Heart left ventricle (tissue), 16 donors: ENCODE results near the gene WDR11. TPM values are rescaled to one million over a fixed set of nuclear protein-coding genes. Genes with fewer than 3 reads are reported as not detected.

ENCODE experiments used
- ATAC-seq, 4 donors: fragments of 200-7000 bp; cut with Tn5 transposase; one replicate each; pipeline ENCODE4 v1.9.1; 2020 to 2022; ENCODE audit warnings: moderate library complexity in 4 of 4, mild to moderate bottlenecking in 3 of 4, moderate number of reproducible peaks in 1 of 4
- DNase-seq, 5 donors: peaks; one replicate each; pipeline ENCODE4 v3.0.0-alpha.2; 2020
- H3K27ac ChIP-seq, 12 donors: fragments of 200-600 bp; sonication (generic) in 4 of 12; one replicate each; pipeline versions ENCODE4 v1.5.0 to v1.8.0; 2016 to 2022; ENCODE audit warnings: mild to moderate bottlenecking in 2 of 12
- H3K27me3 ChIP-seq, 9 donors: fragments of 200-600 bp; sonication (generic) in 2 of 9; one replicate each; pipeline versions ENCODE4 v1.5.1 to v1.8.0; 2016 to 2022; ENCODE audit warnings: mild to moderate bottlenecking in 3 of 9
- H3K36me3 ChIP-seq, 9 donors: fragments of 200-600 bp; sonication (generic) in 2 of 9; one replicate each; pipeline versions ENCODE4 v1.5.0 to v1.8.0; 2018 to 2022; ENCODE audit warnings: mild to moderate bottlenecking in 2 of 9
- H3K4me1 ChIP-seq, 12 donors: fragments of 200-600 bp; sonication (generic) in 4 of 12; one replicate each; pipeline versions ENCODE4 v1.5.0 to v1.8.0; 2016 to 2022; ENCODE audit warnings: mild to moderate bottlenecking in 3 of 12
- H3K4me3 ChIP-seq, 12 donors: fragments of 200-600 bp; sonication (generic) in 4 of 12; one replicate each; pipeline versions ENCODE4 v1.5.0 to v1.8.0; 2017 to 2022; ENCODE audit warnings: mild to moderate bottlenecking in 9 of 12, moderate library complexity in 4 of 12
- H3K9me3 ChIP-seq, 12 donors: fragments of 200-600 bp; sonication (generic) in 4 of 12; one replicate each; pipeline versions ENCODE4 v1.5.0 to v1.8.0; 2016 to 2022; ENCODE audit warnings: mild to moderate bottlenecking in 1 of 12
- POLR2A ChIP-seq, 2 donors: fragments of 450-650 bp; IDR thresholded peaks; one replicate each; pipeline ENCODE4 v1.6.1; 2017; ENCODE audit warnings: antibody characterized with exemption in 2 of 2, mild to moderate bottlenecking in 2 of 2, moderate library complexity in 2 of 2
- WGBS, 4 donors: extraction: QIAGEN DNeasy Blood & Tissue Kit in 2 of 4; methylation state at CpG; one replicate each; pipeline versions ENCODE4 v1.1.5 to v1.1.7; 2013 to 2018; 5-methylcytosine and 5-hydroxymethylcytosine counted together
- intact Hi-C, 10 donors: fragments of 100-400 bp; cut with DNase I; formaldehyde crosslinking; loops; one replicate each; pipeline versions ENCODE4 v1.11.1 to v1.14.2; 2022
- polyA plus RNA-seq, 2 donors: library from polyadenylated mRNA; stranded (reverse); fragments of 200-250 nt; gene quantifications; one replicate each; pipeline ENCODE4 v1.2.3, GENCODE V29; 2013
- total RNA-seq, 9 donors: library from RNA; depleted of rRNA in 2 of 9; stranded (reverse); fragments of >200 nt in 2 of 9; fragmentation: NEBNext Ultra II Directional in 3 of 9; extraction: Animal tissue kit (Norgen Biotek cat#: 25700) in 3 of 9; gene quantifications; one replicate each; pipeline versions ENCODE4 v1.1.0 to v1.2.4, GENCODE V29; 2016 to 2023
- TF ChIP-seq, protein P1 (sequence below), 12 donors: fragments of 200-600 bp; sonication (generic) in 4 of 12; IDR thresholded peaks; one replicate each; pipeline versions ENCODE4 v1.5.0 to v1.8.0; 2018 to 2022; ENCODE audit warnings: antibody characterized with exemption in 12 of 12, mild to moderate bottlenecking in 5 of 12
- donor health status: ischemic (EF 13 %, LVEDD 7.1; RV severe dilation, severe dysfunction).
- donor health status: healthy with polysubstance abuse.
- donor health status: DM: no; HTN: yes; CAD: no.
- donor health status: DM: no; HTN: no; CAD: no.
- donor health status: ischemic (EF 25% LVEDD 6.9; RV normal size, moderate dysfunction).
- donor health status: ischemic (EF 25% LVEDD 5.7; RV mildly dilated, moderate dysfunction).
- donor health status: healthy.
- donor health status: DM: yes; HTN: yes; CAD: no.
- donor health status: ischemic (EF 35%, LVEDD 5.7; RV mildly dilated, moderate dysfunction).
- donor health status: nonischemic (EF 11% LVEDD 7.7; RV severe dilation, severe dysfunction).
- donor health status: DM: yes; HTN: yes; CAD: no.
- donor health status: PGD.
- donor health status: ischemic (EF 29% LVEDD 5.4; RV normal size, mild dysfunction).
- donor health status: nonischemic (EF 23%, LVEDD 6.1; RV moderate dilation, normal function).

Gene WDR11
- total and polyA plus RNA-seq, 11 donors = 7.8 to 32.9 (median 12.5) TPM

DNA sequence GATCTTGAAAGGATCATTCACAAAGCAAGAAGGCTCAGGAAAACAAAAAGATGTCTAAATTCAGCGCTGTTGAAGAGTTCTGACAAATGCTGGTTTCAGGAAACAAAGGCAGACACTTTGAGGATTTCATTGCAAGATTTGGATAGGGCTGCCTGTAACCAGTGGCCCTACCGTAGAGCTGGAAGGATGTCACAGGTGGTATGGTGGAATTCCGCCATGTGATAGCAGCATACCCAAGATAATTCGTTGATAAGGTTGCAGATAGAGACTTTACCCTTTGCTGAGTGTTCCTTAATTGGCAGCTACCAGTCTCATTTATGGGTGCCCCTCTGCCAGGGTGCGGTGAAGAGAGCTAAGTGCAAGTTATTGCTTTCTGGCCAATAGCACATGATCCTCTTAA is 100.1 kb downstream of the WDR11 start:
- H3K27ac ChIP-seq = no peak overlapping the region
- H3K4me3 ChIP-seq = no peak overlapping the region
- ATAC-seq (no peak), DNase-seq (no peak)
- intact Hi-C loops = loop anchor here in 1 of 10 donors (5.0 kb wide), 1 partner anchor 656 kb away; no protein-coding TSS in a partner anchor
- WGBS, 4 donors = 78 to 87% (median 82%) methylated on average over 5 of the region's 5 CpGs
- peaks cover 0 to 15% (median 9%) of the 10 kb centered on the region in 12 donors for H3K4me1 ChIP-seq
- H3K9me3 ChIP-seq = peaks cover 0 to 15% (median 6%) of the 10 kb centered on the region in 12 donors
- no peaks in the 10 kb centered on the region for H3K36me3 ChIP-seq
- TF ChIP-seq POLR2A (IDR thresholded peaks at IDR 0.05) = no peak
- TF ChIP-seq, protein P1, sequence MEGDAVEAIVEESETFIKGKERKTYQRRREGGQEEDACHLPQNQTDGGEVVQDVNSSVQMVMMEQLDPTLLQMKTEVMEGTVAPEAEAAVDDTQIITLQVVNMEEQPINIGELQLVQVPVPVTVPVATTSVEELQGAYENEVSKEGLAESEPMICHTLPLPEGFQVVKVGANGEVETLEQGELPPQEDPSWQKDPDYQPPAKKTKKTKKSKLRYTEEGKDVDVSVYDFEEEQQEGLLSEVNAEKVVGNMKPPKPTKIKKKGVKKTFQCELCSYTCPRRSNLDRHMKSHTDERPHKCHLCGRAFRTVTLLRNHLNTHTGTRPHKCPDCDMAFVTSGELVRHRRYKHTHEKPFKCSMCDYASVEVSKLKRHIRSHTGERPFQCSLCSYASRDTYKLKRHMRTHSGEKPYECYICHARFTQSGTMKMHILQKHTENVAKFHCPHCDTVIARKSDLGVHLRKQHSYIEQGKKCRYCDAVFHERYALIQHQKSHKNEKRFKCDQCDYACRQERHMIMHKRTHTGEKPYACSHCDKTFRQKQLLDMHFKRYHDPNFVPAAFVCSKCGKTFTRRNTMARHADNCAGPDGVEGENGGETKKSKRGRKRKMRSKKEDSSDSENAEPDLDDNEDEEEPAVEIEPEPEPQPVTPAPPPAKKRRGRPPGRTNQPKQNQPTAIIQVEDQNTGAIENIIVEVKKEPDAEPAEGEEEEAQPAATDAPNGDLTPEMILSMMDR (IDR thresholded peaks at IDR 0.05) = no peak
- peaks cover 0 to 48% (median 23%) of the 10 kb centered on the region in 9 donors for H3K27me3 ChIP-seq

DNA sequence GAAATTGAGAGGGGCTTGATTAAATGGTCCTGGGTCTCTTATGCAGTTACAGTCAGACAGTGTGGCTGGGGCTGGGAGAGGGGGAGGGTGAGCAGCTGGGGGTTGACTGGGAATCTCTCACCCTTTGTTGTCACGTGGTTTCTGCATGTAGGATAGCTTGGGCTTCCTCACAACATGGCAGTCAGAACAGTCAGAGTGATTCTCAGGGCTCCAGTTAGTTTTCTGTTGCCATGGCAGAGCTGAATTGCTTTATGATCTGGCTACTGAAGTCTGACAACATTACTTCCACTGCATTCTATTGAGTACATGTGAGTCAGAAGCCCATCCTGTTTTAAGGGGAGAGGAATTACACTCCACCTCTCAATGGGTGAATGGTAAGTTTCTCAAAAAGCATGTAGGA is 102.7 kb downstream of the WDR11 start:
- no peaks in the 10 kb centered on the region for H3K36me3 ChIP-seq
- intact Hi-C loops = loop anchor here in 1 of 10 donors (5.0 kb wide), 1 partner anchor 653 kb away; no protein-coding TSS in a partner anchor
- peaks cover 0 to 43% (median 20%) of the 10 kb centered on the region in 9 donors for H3K27me3 ChIP-seq
- 70 to 78% (median 74%) methylated on average over 1 of the region's 1 CpG for WGBS, 4 donors
- H3K4me1 ChIP-seq = peaks cover 0 to 14% (median 9%) of the 10 kb centered on the region in 12 donors
- ATAC-seq (no peak), DNase-seq (no peak)
- TF ChIP-seq, protein P1 (IDR thresholded peaks at IDR 0.05) = no peak
- no peak for TF ChIP-seq POLR2A (IDR thresholded peaks at IDR 0.05)
- H3K9me3 ChIP-seq = peaks cover 0 to 15% (median 6%) of the 10 kb centered on the region in 12 donors
- H3K4me3 ChIP-seq = no peak overlapping the region
- H3K27ac ChIP-seq = no peak overlapping the region
